DMS53 treated with DMSO at 0.1 percent for 48 hours (cell line): ENCODE results near the gene BAZ1A.
"Not testable (repeated sequence)": the region's sequence is repeated elsewhere in the genome, so short reads cannot be mapped to it uniquely, and the experiment has no call there.

ENCODE experiments used
- DNase-seq: peaks from one replicate; lab custom pipeline; 2025; ENCODE audit not compliant: unreplicated experiment; lab: John Stamatoyannopoulos, UW

Gene BAZ1A

GRCh38 chr14:34785223-34786006 lies 89.7 kb downstream of the BAZ1A start:
- DNase-seq, result no peak

DNA sequence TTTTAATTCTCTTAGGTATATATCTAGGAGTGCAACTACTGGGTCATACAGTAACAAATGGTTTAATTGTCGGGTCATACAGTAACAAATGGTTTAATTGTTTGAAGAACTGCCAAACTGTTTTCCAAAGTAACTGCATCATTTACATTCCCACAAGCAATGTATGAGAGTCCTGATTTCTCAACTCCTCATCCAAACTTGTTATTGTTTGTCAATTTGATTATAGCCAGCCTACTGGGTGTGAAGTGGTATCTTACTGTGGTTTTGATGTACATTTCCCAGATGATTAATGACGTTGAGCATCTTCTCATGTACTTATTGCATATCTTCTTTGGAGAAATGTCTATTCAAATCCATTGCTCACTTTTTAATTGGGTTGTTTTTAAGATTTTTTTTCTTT lies 93.1 kb downstream of the BAZ1A start:
- no peak for DNase-seq

GRCh38 chr14:34781242-34781641 lies 93.9 kb downstream of the BAZ1A start:
- no peak for DNase-seq

DNA sequence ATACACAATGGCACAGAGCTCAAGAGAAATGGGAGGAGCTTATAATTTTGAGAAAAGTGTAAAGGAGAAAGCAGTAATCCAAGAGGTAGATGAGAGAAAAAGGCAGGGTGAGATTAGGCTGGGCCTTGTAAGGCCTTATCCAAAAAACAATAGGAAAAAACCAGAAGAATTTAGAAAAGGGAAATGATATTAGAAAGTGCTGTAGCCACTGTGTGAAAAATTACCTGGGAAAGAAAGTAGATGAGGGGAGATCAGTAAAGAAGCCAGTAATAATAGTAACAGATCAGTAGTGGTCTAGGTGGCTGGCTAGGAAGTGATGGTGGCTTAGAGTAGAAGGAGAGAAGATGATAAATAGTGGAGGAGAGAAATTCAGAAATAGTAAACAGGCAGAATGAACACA lies 94.5 kb downstream of the BAZ1A start:
- DNase-seq, result no peak

- DNase-seq, result no peak
Observed at GRCh38 chr14:34778744-34779143, 96.4 kb downstream of the BAZ1A start.

- DNase-seq, result no peak
Observed at GRCh38 chr14:34776611-34777010, 98.5 kb downstream of the BAZ1A start.

GRCh38 chr14:34775922-34776321 lies 99.2 kb downstream of the BAZ1A start:
- DNase-seq, result no peak

- no peak for DNase-seq
Observed at GRCh38 chr14:34775342-34775741, 99.8 kb downstream of the BAZ1A start.

DNA sequence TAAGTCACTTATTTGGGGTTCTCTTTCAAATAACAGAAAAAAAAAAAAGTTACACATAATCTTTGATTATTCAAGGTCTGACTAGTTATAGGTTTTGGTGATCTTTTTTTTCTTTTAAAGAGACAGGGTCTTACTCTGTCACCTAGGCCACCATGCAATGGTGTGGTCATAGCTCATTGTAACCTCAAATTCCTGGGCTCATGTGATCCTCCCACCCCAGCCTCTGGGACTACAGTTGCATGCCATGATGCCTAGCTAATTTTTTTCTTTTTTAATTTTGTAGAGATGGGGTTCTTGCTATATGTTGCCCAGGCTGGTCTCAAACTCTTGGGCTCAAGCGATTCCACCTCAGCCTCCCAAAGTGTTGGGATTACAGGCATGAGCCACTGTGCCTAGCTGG lies 104.3 kb downstream of the BAZ1A start:
- no peak for DNase-seq

- no peak for DNase-seq
Observed at GRCh38 chr14:34766606-34767005, 108.6 kb downstream of the BAZ1A start.

GRCh38 chr14:34766060-34766459 lies 109.1 kb downstream of the BAZ1A start:
- no peak for DNase-seq

- no peak for DNase-seq
Observed at GRCh38 chr14:34755215-34755614, 119.9 kb downstream of the BAZ1A start.

DNA sequence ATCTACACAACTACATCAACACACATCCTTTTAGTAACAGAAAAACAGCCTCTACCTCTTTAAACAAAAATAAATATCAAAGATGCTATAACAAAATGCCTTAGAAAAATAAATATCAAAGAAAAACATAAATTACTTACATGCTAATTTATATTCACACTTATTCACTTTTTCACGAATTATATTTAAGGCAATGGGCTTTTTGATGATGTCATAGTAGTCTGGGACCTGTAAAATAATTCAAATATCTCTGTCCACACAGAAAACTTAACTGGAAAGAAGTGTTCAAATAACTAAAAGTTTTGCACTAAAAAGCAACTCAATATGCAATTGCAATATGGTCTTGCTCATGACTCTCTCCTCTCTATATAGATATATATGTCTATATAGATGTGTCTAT lies 120.5 kb downstream of the BAZ1A start:
- DNase-seq, result no peak

DNA sequence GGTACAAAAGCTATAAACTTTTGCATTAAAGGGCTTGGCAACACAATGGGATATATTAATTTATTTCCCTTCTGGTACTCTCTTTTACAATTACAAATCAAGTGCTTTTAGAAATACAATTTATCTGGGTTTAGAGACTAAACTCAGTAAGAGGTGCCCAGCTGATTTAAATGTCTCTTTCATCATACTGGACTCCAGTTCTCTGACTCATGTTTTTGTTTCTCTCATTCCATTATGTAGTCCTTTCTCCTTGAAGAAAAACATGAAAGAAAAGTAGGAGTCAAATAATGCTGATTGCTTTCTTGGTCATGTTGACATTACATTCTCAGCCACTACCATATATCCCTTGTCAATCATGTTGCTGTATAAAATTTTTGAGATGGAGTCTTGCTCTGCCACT lies 124.5 kb downstream of the BAZ1A start:
- DNase-seq, result no peak

GRCh38 chr14:34750233-34750632 lies 124.9 kb downstream of the BAZ1A start:
- DNase-seq, result no peak

- DNase-seq, result no peak
Observed at GRCh38 chr14:34749408-34749807, 125.8 kb downstream of the BAZ1A start.

DNA sequence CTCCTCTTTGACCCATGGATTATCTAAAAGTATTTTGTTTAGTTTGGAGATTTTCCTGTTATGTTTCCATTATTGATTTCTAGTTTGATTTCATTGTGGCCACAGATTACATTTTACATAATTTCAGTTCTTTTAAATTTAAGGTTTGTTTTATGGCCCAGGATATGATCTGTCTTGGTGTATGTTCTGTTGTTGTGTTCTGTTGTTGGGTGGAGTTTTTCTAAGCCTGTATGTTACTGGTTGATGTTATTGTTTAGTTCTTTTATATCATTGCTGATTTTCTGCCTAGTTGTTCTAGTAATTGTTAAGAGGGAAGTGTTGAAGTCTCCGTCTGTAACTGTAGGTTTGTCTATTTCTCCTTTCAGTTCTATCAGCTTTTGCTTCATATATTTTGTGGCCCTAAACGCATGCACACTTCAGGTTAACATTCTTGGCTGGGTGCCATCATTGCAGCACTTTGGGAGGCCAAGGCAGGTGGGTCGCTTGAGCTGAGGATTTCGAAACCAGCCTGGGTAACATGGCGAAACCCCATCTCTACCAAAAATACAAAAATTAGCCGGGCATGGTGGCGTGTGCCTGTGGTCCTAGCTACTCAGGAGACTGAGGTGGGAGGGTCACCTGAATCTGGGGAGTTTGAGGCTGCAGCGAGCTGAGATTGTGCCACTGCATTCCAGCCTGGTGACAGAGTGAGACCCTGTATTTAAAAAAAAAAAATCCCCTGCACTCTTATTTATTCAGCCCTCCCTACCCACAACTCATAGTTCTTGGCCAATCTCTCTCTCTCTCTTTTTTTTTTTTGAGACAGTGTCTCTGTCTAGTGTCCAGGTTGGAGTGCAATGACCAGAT lies 132.7 kb downstream of the BAZ1A start:
- DNase-seq, result no peak

GRCh38 chr14:34741840-34742239 lies 133.3 kb downstream of the BAZ1A start:
- no peak for DNase-seq

DNA sequence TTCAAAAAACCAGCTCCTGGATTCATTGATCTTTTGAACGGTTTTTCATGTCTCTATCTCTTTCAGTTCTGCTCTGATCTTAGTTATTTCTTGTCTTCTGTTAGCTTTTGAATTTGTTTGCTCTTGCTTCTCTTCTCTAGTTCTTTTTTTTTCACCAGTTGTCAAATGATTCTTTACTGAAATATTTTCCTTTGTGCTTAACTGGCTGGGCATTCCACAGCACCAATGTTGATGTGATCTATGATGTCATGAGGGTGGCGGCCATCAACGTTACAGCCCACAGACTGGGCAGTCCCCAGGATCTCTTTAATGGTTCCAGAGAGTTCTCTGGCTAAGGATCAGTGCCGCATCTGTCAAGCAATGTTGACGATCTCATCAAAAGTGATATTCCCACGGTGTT lies 135.0 kb downstream of the BAZ1A start:
- not testable (repeated sequence) for DNase-seq

GRCh38 chr14:34737079-34737478 lies 138.1 kb downstream of the BAZ1A start:
- DNase-seq, result not testable (repeated sequence)

GRCh38 chr14:34733245-34733644 lies 141.9 kb downstream of the BAZ1A start:
- no peak for DNase-seq

- DNase-seq, result no peak
Observed at GRCh38 chr14:34732802-34733201, 142.4 kb downstream of the BAZ1A start.
